ENCODE data around the gene SLC25A20.
A peak's percentile ranks its signal among the peaks of the same experiment; 100 is the strongest.

- TF ChIP-seq, protein P1, sequence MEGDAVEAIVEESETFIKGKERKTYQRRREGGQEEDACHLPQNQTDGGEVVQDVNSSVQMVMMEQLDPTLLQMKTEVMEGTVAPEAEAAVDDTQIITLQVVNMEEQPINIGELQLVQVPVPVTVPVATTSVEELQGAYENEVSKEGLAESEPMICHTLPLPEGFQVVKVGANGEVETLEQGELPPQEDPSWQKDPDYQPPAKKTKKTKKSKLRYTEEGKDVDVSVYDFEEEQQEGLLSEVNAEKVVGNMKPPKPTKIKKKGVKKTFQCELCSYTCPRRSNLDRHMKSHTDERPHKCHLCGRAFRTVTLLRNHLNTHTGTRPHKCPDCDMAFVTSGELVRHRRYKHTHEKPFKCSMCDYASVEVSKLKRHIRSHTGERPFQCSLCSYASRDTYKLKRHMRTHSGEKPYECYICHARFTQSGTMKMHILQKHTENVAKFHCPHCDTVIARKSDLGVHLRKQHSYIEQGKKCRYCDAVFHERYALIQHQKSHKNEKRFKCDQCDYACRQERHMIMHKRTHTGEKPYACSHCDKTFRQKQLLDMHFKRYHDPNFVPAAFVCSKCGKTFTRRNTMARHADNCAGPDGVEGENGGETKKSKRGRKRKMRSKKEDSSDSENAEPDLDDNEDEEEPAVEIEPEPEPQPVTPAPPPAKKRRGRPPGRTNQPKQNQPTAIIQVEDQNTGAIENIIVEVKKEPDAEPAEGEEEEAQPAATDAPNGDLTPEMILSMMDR (IDR thresholded peaks at IDR 0.05; ENCODE audit: poor library complexity, severe bottlenecking) = no peak
- TF ChIP-seq POLR2AphosphoS5 (IDR thresholded peaks at IDR 0.05) (peak; percentile 89), EZH2 (IDR thresholded peaks at IDR 0.05; ENCODE audit: borderline replicate concordance, insufficient read depth, low read length, poor library complexity, severe bottlenecking) (no peak), RAD21 (conservative IDR thresholded peaks at IDR 0.05) (no peak), TAF1 (IDR thresholded peaks at IDR 0.05; ENCODE audit: low read depth) (peak; percentile 57), EP300 (conservative IDR thresholded peaks at IDR 0.05; ENCODE audit: poor library complexity, severe bottlenecking) (peak; percentile 18), MXI1 (conservative IDR thresholded peaks at IDR 0.05; ENCODE audit: poor library complexity, severe bottlenecking) (peak; percentile 52), SMC3 (conservative IDR thresholded peaks at IDR 0.05; ENCODE audit: poor library complexity) (peak; percentile 11)
- TF ChIP-seq, protein P2, sequence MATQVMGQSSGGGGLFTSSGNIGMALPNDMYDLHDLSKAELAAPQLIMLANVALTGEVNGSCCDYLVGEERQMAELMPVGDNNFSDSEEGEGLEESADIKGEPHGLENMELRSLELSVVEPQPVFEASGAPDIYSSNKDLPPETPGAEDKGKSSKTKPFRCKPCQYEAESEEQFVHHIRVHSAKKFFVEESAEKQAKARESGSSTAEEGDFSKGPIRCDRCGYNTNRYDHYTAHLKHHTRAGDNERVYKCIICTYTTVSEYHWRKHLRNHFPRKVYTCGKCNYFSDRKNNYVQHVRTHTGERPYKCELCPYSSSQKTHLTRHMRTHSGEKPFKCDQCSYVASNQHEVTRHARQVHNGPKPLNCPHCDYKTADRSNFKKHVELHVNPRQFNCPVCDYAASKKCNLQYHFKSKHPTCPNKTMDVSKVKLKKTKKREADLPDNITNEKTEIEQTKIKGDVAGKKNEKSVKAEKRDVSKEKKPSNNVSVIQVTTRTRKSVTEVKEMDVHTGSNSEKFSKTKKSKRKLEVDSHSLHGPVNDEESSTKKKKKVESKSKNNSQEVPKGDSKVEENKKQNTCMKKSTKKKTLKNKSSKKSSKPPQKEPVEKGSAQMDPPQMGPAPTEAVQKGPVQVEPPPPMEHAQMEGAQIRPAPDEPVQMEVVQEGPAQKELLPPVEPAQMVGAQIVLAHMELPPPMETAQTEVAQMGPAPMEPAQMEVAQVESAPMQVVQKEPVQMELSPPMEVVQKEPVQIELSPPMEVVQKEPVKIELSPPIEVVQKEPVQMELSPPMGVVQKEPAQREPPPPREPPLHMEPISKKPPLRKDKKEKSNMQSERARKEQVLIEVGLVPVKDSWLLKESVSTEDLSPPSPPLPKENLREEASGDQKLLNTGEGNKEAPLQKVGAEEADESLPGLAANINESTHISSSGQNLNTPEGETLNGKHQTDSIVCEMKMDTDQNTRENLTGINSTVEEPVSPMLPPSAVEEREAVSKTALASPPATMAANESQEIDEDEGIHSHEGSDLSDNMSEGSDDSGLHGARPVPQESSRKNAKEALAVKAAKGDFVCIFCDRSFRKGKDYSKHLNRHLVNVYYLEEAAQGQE (IDR thresholded peaks at IDR 0.05; ENCODE audit: borderline replicate concordance) = peak; percentile 53
Measured at GRCh38 chr3:48847504-48848423, 50.9 kb downstream of the SLC25A20 start, which contains the start of gene PRKAR2A.
